Activated CD4-positive, alpha-beta T cell treated with anti-CD3 and anti-CD28 coated beads for 1 hour (primary cell): ENCODE results near the gene NINJ2.
A peak's percentile ranks its signal among the peaks of the same experiment; 100 is the strongest.
"Not testable (repeated sequence)": the region's sequence is repeated elsewhere in the genome, so short reads cannot be mapped to it uniquely, and the experiment has no call there.

Experiments used
- DNase-seq: peaks from one replicate; pipeline ENCODE4 v3.0.0-alpha.2; 2020

NINJ2 gene

DNA sequence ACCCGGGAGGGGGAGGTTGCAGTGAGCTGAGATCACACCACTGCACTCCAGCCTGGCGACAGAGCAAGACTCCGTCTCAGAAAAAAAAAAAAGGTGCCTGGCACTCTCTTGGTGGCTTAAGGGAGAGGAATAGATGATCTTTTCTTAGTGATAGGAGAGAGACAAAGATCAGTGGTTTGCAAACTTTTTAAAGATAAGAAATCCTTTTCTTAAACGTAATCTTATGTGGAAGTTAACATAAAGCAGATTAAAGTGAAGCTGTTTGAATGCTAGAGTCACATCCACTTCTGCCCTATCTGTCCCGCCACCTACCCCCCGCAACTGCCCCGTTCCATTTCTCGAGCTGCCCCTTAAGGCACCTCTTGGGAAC, 6.3 kb upstream of the NINJ2 start:
- DNase-seq, result no peak

GRCh38 chr12:668090-668481, 4.8 kb upstream of the NINJ2 start:
- DNase-seq, result no peak

DNA sequence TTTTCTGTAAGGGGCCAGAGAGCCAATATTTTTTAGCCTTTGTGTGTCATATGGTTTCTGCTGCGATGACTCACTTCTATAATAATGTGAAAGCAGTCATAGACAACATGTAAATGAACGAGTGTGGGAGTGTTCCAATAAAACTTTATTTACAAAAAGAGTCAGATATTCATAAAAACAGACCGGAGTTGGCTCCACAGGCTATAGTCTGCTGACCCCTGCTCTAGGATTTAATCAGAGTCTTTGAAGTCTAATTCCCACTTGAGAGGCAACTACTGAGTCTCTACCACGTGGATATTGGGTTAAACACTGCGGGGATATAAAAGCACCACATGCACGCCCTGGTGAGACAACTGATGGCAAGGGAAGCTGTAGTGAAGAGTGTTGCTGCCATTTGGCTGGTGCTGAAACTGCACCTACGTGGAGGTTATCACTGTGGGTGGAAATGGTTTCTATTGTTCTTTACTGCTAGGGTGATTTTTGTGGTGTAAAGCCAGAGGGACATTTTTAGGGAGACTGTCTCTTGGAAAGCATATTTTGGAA, 3.6 kb upstream of the NINJ2 start:
- no peak for DNase-seq

GRCh38 chr12:666066-666465, 2.8 kb upstream of the NINJ2 start:
- DNase-seq, result no peak

- DNase-seq, result no peak
Observed at GRCh38 chr12:664779-665092, 1.5 kb upstream of the NINJ2 start.

- DNase-seq, result no peak
Observed at GRCh38 chr12:664075-664778, 982 bp upstream of the NINJ2 start.

GRCh38 chr12:662566-663292, 516 bp downstream of the NINJ2 start:
- no peak for DNase-seq

DNA sequence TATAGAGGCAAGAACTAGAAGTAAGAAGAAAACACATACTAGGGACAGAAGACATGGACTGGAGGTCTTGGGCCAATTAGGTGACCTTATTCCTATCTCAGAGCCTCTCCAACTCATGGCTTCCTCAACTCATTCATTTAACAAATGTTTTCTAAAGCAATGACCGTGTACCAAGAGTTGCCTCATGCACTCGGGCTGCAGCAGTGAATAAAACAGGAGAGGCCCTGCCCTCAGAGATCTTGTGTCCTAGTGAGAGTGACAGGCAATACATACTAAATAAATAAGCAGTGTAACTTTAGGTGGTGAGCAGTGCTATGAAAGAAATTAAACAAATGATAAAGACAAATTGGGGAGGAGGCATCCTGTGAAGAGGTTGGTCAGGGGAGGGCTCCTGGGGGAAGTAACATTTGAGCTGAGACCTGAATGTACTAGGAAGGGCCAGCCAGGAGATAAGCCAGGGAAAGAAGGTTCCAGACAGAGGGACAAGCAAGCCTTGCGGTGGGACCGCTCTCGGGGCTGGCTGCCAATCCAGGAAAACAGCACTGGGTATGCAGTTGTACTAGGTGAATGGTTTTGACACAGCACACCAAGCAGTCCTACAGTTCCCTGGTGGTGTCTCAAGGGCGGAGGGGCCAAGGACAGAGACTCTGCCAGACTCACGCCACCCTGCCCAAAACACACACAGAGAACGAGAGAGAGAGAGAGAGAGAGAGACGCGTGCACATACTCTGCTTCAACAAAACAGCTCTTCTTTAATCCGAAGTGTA, 1.3 kb downstream of the NINJ2 start:
- no peak for DNase-seq

DNA sequence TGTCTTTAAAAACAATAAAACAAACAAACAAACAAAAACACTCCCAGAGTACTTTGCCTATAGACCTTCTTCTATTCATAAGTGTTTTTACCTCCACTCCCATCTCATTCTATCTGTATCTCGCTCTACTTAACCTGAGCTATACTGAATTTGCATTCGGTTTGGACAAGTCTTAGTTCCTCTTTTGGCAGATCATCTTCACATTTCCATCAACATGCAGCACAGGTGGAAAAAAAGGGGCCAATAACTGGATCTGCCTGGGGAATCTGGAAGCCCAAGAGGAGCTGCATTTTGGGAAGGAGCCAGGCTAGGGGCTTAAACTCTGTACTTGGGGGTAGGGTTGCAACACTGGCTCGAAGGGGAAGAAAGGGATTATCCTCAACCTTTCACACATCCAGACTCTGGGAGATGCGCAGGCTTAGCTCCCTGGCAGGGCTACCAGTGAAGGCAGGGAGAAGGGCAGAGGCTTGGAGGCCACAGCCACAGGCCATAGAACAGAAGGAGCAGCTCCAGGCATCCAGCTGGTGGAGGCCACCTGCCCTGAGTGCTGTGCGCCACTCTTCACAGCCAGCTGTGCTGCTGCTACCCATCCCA, 4.1 kb downstream of the NINJ2 start:
- no peak for DNase-seq

- DNase-seq, result no peak
Observed at GRCh38 chr12:650983-651382, 12.3 kb downstream of the NINJ2 start.

DNA sequence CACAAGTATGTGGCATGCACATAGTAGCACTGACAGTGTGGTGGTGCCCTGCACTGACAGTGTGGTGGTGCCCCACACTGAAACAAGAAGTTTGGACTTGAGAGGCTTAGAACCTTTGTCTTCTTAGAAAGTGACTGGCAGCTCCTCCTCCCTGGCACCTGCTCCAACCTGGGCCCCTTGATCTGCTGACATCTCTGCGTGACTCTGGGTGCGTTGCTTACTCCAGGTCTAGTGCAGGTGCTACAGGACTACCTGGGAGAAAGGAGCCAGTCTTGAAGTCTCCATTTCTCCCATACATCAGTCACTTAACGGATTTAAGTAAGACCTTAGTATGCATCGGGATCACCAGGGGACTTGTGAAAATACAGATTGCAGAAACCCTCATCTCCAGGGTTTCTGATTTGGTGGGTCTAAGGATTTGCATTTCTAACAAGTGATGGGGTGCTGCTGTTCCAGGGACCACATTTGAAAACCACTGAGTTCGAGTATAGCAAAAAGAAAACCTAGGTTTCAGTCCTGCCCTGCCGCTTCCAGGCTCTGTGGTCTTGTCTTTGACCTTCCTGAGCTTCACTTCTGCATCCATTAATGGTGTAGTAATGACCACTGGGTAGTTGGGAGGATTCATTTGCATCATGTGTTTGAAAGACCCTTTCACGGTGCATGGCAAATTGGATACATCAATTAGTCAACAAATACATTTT, 15.7 kb downstream of the NINJ2 start:
- DNase-seq, result no peak

DNA sequence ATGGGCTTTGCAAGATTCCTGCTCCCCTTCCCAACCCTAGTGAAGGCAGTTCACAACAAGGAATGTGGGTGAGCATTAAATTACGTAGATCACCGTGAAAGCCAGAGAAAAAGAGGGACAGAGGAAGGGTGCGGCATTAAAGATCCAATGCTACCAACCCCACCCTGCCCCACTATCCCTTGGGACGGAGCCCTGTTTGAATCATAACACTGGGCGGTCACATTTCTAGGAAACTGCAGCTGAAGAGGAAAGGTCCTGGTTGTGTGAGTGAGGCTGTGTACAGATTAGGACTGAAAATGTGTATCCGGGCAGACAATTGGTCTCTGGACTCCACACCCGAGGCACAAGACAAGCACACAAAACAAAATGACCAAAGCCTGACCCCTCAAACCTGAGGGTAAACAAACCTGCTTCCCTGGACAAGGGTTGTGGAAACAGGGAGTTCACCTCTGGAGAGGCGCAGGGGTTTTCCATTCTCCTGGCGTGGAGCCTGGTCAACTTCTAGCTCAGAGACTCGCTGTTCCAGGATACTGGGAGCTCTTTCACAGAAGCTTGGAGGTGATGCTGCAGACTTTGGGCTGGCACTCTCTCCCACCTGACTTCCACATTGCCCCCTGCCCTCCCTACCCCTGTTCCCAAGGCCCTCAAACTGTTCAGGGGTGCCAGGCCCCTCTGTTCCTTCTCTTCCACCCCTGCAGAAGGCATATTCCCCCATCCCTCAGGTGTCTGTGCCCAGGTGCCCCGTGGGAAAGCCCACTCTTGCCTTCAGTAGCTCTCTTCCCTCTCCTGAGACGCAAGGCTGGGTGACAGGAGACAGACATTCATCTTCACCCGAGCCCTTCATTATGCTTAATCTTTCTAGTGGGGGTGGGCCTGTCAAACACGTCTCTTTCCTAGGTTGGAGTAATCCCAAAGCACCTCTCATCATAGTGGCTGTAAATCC, 16.5 kb downstream of the NINJ2 start:
- DNase-seq, result no peak

DNA sequence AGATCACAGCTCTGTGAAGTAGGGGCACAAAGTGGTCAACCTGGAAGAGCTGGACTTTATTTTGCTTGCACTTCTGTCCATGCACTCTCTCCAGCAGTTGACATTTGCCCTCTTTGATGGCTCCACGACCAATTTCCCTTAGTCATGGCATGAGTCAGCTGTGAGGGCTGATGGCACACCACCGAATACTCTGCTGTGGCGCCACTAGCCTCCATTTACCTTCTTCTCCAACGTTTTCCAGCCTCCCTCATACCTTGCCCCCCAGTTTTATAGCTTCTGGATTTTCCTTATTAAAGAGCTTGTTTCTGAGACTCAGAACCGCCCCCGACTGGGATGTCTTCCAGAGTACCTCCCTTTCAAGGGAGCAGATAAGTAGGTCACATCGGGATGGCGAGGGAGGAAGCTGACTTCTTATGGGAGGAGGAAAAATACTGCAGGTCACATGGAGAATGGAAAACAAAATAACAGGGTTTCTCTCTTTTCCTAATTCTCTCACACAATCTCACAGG, 17.6 kb downstream of the NINJ2 start:
- no peak for DNase-seq

DNA sequence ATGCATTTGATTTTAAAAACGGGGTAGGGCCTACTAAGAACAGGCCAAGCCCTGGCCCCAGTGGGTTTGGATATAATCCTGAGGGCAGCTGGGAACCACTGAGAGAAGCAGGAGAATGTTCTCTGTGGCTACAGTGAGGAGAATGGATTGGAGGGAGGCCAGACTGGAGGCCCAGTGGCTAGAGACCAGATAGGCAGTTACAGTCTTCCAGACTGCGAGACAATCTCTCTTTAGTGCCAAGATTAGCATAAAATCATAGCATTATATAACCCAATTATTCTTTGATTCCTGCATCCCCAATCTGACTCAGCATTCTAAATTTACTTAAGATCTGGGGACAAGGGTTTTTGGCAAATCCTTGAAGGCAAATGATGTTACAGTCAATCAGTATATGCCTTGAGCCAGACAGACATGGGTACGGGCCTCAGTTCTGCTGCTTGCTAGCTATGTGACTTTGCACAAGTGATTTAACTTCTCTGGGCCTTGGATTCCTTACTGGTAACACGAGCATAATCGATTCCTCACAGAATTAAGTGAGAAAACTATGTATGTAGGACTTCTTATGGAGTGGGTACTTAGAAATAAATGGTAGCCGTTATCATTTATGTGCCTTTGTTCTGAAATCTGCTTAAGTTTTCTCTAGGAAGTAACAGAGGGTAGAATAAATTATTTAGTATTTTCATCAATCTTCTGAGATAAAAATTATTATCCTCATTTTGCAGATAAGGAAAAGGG, 18.3 kb downstream of the NINJ2 start:
- DNase-seq, result no peak

DNA sequence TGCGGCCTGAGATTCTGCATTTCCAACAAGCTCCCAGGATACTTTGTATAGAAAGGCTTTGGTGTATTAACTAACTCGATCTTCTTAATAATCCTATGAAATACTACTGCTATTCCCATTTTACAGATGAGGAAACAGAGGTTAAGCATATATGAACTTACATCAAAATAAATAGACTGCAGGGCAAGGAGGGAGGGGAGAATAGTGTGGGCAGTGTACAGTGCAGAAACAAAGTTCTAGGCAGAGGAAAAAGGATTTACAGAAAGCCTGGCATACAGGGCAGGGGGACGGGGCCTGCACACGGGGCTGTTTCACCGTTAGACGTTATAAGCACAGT, 19.0 kb downstream of the NINJ2 start:
- DNase-seq, result no peak

DNA sequence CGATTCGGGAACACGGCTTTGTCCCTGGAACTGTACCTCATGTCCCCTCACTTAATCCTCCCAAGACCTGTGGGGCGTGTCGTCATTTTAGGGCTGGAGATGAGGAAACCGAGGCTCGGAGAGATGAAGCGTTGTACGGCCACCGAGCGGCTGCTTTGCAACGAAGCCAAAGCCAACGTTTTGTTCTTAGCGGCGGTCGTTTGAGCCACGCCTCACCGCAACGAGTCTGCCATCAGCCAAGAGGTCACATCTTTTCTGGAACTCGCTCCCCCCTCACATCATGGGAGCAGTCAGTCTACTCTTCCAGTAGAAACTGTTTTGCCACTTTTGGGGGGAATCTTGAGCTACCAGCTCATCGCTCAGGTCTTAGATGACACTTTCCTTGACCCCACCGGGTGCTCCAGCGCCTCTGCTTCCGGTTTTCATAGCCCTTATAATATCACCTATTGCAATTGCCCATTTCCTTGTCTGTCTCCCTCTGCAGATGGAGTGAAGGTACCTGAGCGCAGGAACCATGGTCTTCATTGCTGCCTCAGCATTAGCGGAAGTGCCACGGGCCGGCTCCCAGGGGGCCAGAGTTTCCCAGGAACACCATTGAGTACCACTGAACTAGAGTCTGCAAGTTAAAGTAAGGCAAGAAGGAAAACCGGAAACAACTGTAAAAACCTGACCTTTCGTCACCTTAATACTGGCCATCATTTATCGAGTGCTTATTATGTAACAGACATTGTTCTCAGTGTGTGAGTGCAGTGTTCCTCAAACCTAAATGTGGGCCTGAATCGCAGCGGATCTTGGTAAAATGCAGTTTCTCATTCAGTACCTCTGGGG, 19.6 kb downstream of the NINJ2 start:
- no peak for DNase-seq

DNA sequence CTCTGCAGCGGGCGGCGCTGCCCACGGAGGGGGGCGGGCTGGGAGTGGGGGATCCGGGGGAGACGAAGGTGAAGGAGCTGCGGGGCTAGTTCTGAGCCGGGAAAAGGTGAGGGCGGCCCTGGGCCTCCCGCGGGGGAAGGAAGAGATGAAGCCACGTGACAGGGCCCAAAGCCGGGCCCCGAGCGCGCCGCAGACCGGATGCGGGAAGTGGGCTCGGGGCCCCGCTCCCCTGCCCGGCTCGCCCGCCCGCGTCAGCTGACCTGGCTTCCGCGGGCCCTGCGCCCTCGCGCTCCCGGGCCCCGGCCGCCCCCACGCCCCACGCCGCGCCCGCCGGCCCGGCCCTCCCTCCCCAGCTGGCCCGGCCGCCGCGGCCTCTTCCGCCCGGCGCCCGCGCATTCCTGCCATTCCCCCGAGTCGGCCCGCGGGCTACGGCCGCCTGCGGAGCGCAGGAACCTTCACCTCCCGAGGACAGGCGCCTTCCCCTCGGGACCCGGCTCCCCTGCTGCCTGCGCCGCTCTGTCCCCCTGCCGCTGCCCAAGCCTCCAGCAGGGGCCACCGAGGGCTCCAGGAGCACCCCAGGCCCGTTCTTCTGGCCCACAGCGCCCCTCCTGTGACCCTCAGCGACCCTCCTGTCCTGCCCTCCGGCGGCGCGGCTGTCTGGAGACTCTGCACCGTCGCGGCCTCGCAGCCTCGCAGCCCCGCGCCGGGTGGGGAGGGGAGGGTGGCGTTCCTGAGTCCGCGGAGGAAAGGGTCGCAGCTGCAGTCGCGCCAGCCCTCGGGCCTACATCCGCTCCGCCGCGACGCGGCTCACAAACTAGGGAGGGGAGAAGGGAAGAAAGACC, 20.4 kb downstream of the NINJ2 start:
- peak; percentile 57 for DNase-seq

GRCh38 chr12:641321-641720, 21.9 kb downstream of the NINJ2 start:
- DNase-seq, result not testable (repeated sequence)

GRCh38 chr12:640773-641172, 22.5 kb downstream of the NINJ2 start:
- no peak for DNase-seq
